ENCODE measurements around the gene GATA3.

The GATA3 gene

GRCh38 chr10:8122611-8123369 is 68.3 kb downstream of the GATA3 start:
- Histone ChIP-seq H3K4me3 (ENCODE audit: low read length) (no peak overlapping the region), H3K36me3 (replicated peaks; ENCODE audit: insufficient read depth, low read length) (no peaks in the 10 kb centered on the region), H3K9ac (ENCODE audit: low read length) (no peak overlapping the region), H3K27ac (ENCODE audit: low read length) (no peak overlapping the region), H3K27me3 (replicated peaks; ENCODE audit: insufficient read depth, low read length) (no peaks in the 10 kb centered on the region), H3K79me2 (ENCODE audit: low read length) (no peaks in the 10 kb centered on the region), H3F3A (ENCODE audit: insufficient read depth, low read length) (no peaks in the 10 kb centered on the region), H3K9me2 (replicated peaks; ENCODE audit: insufficient read depth, low read length) (no peaks in the 10 kb centered on the region), H3K9me3 (replicated peaks; ENCODE audit: insufficient read depth, low read length) (no peaks in the 10 kb centered on the region), H4K20me1 (ENCODE audit: insufficient read depth, low read length) (no peaks in the 10 kb centered on the region), H2AFZ (ENCODE audit: low read length) (no peak overlapping the region), H3K4me1 (ENCODE audit: low read length) (no peaks in the 10 kb centered on the region), H3K4me2 (ENCODE audit: low read depth, low read length) (no peak overlapping the region)
- TF ChIP-seq EZH2phosphoT487 (IDR thresholded peaks at IDR 0.05; ENCODE audit: low read length): no peak
- TF ChIP-seq EZH2 (optimal IDR thresholded peaks at IDR 0.05; ENCODE audit: low read depth, low read length): no peak
- no peak for TF ChIP-seq CTCF (IDR thresholded peaks at IDR 0.05; ENCODE audit: low read length)
- DNase-seq: no peak

GRCh38 chr10:8124436-8124835 is 69.9 kb downstream of the GATA3 start:
- Histone ChIP-seq H3K9ac (ENCODE audit: low read length) (no peak overlapping the region), H3K9me2 (replicated peaks; ENCODE audit: insufficient read depth, low read length) (no peaks in the 10 kb centered on the region), H4K20me1 (ENCODE audit: insufficient read depth, low read length) (no peaks in the 10 kb centered on the region), H3K4me2 (ENCODE audit: low read depth, low read length) (no peak overlapping the region), H3F3A (ENCODE audit: insufficient read depth, low read length) (no peaks in the 10 kb centered on the region), H2AFZ (ENCODE audit: low read length) (no peak overlapping the region), H3K27ac (ENCODE audit: low read length) (no peak overlapping the region), H3K36me3 (replicated peaks; ENCODE audit: insufficient read depth, low read length) (no peaks in the 10 kb centered on the region), H3K4me3 (ENCODE audit: low read length) (no peak overlapping the region), H3K79me2 (ENCODE audit: low read length) (no peaks in the 10 kb centered on the region), H3K27me3 (replicated peaks; ENCODE audit: insufficient read depth, low read length) (no peaks in the 10 kb centered on the region), H3K4me1 (ENCODE audit: low read length) (no peaks in the 10 kb centered on the region), H3K9me3 (replicated peaks; ENCODE audit: insufficient read depth, low read length) (no peaks in the 10 kb centered on the region)
- TF ChIP-seq EZH2phosphoT487 (IDR thresholded peaks at IDR 0.05; ENCODE audit: low read length) (no peak), CTCF (IDR thresholded peaks at IDR 0.05; ENCODE audit: low read length) (no peak), EZH2 (optimal IDR thresholded peaks at IDR 0.05; ENCODE audit: low read depth, low read length) (no peak)
- no peak for DNase-seq

Data from MM.1S (cell line).